Measurements from ENCODE around the gene CT45A9.
"Not testable (repeated sequence)": the region's sequence is repeated elsewhere in the genome, so short reads cannot be mapped to it uniquely, and the experiment has no call there.

The CT45A9 gene, protein sequence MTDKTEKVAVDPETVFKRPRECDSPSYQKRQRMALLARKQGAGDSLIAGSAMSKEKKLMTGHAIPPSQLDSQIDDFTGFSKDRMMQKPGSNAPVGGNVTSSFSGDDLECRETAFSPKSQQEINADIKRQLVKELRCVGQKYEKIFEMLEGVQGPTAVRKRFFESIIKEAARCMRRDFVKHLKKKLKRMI

DNA sequence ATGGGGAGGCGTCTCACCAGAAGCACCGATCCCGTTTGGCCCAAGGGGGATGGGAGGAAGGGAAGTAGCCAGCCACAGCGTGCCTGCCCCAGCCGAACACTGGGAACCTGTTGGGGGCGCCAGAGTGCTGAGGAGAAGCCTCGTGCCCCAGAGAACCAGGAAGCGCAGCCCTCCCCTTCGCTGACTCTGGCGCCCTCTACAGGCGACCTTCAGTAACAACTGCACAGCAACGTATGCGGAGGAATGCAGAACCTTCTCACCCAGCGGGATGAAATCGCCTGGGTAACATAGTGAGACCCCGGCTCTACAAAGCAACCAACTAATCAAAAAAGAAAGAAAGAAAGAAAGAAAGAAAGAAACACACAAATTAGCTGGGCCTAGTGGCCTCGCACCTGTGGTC, at the start of gene CT45A9:
Gene CT45A9, minus strand, starts transcription at position 101 of the 400 bp plus-strand sequence. CDS start 3,751 bp downstream, outside the sequence.
- H3K9me3 ChIP-seq (ENCODE audit: control insufficient read depth, insufficient read depth, low read depth, low read length); CTCF ChIA-PET; H3K27ac ChIP-seq (ENCODE audit: extremely low read depth, low read depth, low read length); H3K36me3 ChIP-seq (ENCODE audit: control insufficient read depth in 2 of 2, insufficient read depth in 1 of 2, low read length in 2 of 2); H3K4me3 ChIP-seq (ENCODE audit: low read depth, low read length); H3K4me1 ChIP-seq (ENCODE audit: control insufficient read depth, insufficient read depth, low read length); POLR2A ChIA-PET: not testable (repeated sequence)

- ChIA-PET CTCF (interaction anchor here (0.7 to 1.8 kb wide), 3 partner anchors 9 to 661 kb away, joined by 3 to 4 read pairs (median 3); no protein-coding TSS in a partner anchor), POLR2A (interaction anchor here (0.7 kb wide), 1 partner anchor 422 kb away, joined by 4 read pairs; no protein-coding TSS in a partner anchor)
- not testable (repeated sequence) for H3K27ac ChIP-seq (ENCODE audit: extremely low read depth, low read depth, low read length); H3K4me3 ChIP-seq (ENCODE audit: low read depth, low read length); H3K9me3 ChIP-seq (ENCODE audit: control insufficient read depth, insufficient read depth, low read depth, low read length); H3K36me3 ChIP-seq (ENCODE audit: control insufficient read depth in 2 of 2, insufficient read depth in 1 of 2, low read length in 2 of 2); H3K4me1 ChIP-seq (ENCODE audit: control insufficient read depth, insufficient read depth, low read length)
Observed at GRCh38 chrX:135920516-135920915, 48.9 kb upstream of the CT45A9 start.

DNA sequence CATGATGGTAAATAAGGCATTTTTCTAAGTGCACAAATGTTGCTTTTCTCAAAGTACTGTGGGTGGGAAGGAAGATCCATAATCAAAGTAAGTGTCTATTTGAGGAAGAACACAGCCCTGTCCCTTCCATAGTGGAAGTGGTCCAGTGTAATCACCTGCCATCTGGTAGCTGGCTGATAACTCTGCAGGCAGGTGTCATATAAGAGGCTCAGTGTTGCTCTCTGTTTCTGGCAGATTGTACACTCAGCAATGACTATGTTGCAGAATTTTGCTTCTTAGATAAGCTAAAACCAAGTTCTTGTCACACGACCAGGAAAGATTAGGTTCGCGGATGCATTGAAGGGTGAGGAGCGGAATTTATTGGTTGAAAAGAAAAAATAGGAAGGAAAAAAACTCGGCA, 42.8 kb upstream of the CT45A9 start:
- CTCF ChIA-PET, result interaction anchor here (0.7 to 1.6 kb wide), 2 partner anchors 9 to 18 kb away, joined by 3 to 4 read pairs; no protein-coding TSS in a partner anchor
- H3K9me3 ChIP-seq (ENCODE audit: control insufficient read depth, insufficient read depth, low read depth, low read length), result no peaks in the 10 kb centered on the region
- no peak for TF ChIP-seq ZNF707 (tag by site-specific recombination; IDR thresholded peaks at IDR 0.05)
- no peak for TF ChIP-seq MYNN (tag by site-specific recombination; IDR thresholded peaks at IDR 0.05; ENCODE audit: borderline replicate concordance)
- TF ChIP-seq ZNF776 (tag by site-specific recombination; IDR thresholded peaks at IDR 0.05; ENCODE audit: borderline replicate concordance), result no peak
- TF ChIP-seq ZNF670 (tag by site-specific recombination; IDR thresholded peaks at IDR 0.05; ENCODE audit: low read depth), result no peak
- TF ChIP-seq ZNF19 (tag by site-specific recombination; IDR thresholded peaks at IDR 0.05; ENCODE audit: low read depth), result no peak
- no peak for TF ChIP-seq ZNF561 (tag by site-specific recombination; IDR thresholded peaks at IDR 0.05; ENCODE audit: borderline replicate concordance)
- no peak for TF ChIP-seq ZNF280D (tag by site-specific recombination; IDR thresholded peaks at IDR 0.05)
- TF ChIP-seq GLI2 (tag by site-specific recombination; IDR thresholded peaks at IDR 0.05; ENCODE audit: borderline replicate concordance, low read depth), result no peak

DNA sequence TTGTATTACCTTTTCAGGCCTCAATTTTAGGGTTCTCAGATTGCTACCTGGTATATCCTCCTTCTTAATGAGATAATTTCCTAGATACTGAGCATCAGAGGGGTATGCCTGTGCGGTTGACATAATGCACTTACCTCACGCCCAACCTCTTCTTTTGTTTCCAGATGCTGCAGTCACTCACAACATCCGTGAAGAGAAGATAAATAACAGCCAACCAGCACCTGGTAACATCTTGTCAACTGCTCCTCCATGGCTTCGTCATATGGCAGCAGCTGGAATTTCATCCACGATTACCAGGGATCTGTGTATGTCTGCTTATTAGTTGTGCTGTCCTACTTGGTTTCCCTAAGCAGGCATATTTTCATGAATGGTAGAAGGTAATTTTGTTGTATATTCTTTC, 38.6 kb upstream of the CT45A9 start:
- Histone ChIP-seq H3K36me3 (ENCODE audit: control insufficient read depth in 2 of 2, insufficient read depth in 1 of 2, low read length in 2 of 2) (no peaks in the 10 kb centered on the region), H3K4me3 (ENCODE audit: low read depth, low read length) (no peak overlapping the region), H3K4me1 (ENCODE audit: control insufficient read depth, insufficient read depth, low read length) (no peaks in the 10 kb centered on the region), H3K9me3 (ENCODE audit: control insufficient read depth, insufficient read depth, low read depth, low read length) (no peaks in the 10 kb centered on the region), H3K27ac (ENCODE audit: extremely low read depth, low read depth, low read length) (no peak overlapping the region)
- no peak for TF ChIP-seq PATZ1 (tag by site-specific recombination; IDR thresholded peaks at IDR 0.05)
- TF ChIP-seq, protein P1, sequence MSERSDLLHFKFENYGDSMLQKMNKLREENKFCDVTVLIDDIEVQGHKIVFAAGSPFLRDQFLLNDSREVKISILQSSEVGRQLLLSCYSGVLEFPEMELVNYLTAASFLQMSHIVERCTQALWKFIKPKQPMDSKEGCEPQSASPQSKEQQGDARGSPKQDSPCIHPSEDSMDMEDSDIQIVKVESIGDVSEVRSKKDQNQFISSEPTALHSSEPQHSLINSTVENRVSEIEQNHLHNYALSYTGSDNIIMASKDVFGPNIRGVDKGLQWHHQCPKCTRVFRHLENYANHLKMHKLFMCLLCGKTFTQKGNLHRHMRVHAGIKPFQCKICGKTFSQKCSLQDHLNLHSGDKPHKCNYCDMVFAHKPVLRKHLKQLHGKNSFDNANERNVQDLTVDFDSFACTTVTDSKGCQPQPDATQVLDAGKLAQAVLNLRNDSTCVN (tag by site-specific recombination; optimal IDR thresholded peaks at IDR 0.05), result no peak
- no peak for TF ChIP-seq ZNF184 (tag by site-specific recombination; IDR thresholded peaks at IDR 0.05)
- no peak for TF ChIP-seq ZIC2 (tag by site-specific recombination; IDR thresholded peaks at IDR 0.05)
- TF ChIP-seq, protein P2, sequence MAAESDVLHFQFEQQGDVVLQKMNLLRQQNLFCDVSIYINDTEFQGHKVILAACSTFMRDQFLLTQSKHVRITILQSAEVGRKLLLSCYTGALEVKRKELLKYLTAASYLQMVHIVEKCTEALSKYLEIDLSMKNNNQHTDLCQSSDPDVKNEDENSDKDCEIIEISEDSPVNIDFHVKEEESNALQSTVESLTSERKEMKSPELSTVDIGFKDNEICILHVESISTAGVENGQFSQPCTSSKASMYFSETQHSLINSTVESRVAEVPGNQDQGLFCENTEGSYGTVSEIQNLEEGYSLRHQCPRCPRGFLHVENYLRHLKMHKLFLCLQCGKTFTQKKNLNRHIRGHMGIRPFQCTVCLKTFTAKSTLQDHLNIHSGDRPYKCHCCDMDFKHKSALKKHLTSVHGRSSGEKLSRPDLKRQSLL (tag by site-specific recombination; IDR thresholded peaks at IDR 0.05), result no peak
- no peak for TF ChIP-seq GLI4 (tag by site-specific recombination; IDR thresholded peaks at IDR 0.05)
- TF ChIP-seq SALL2 (tag by site-specific recombination; IDR thresholded peaks at IDR 0.05; ENCODE audit: borderline replicate concordance), result no peak
- no peak for TF ChIP-seq ZNF677 (tag by site-specific recombination; IDR thresholded peaks at IDR 0.05)
- TF ChIP-seq ZBTB8A (tag by site-specific recombination; IDR thresholded peaks at IDR 0.05), result no peak
- TF ChIP-seq ZSCAN4 (tag by site-specific recombination; IDR thresholded peaks at IDR 0.05), result no peak
- ChIA-PET POLR2A (no interaction called here), CTCF (no interaction called here)

More for the DNA sequence above, 42.8 kb upstream of the CT45A9 start:
- Histone ChIP-seq H3K4me1 (ENCODE audit: control insufficient read depth, insufficient read depth, low read length) (no peaks in the 10 kb centered on the region), H3K27ac (ENCODE audit: extremely low read depth, low read depth, low read length) (no peak overlapping the region), H3K36me3 (ENCODE audit: control insufficient read depth in 2 of 2, insufficient read depth in 1 of 2, low read length in 2 of 2) (no peaks in the 10 kb centered on the region), H3K4me3 (ENCODE audit: low read depth, low read length) (no peak overlapping the region)
- POLR2A ChIA-PET, result no interaction called here

Measured in HEK293 (cell line).